Peyer's patch (tissue), 4 donors: ENCODE measurements around the gene AGAP3. TPM values are rescaled to one million over a fixed set of nuclear protein-coding genes. Genes with fewer than 3 reads are reported as not detected.

Source experiments
- DNase-seq, 3 donors: peaks; one replicate each; pipeline ENCODE4 v3.0.0-alpha.2; 2017 to 2019
- H3K27ac ChIP-seq, 4 donors: fragments of 200-600 bp; sonication (generic); one replicate each; pipeline ENCODE4 v1.5.1; 2016 to 2019
- H3K27me3 ChIP-seq, 2 donors: fragments of 200-600 bp; sonication (generic); one replicate each; pipeline ENCODE4 v1.5.1; 2019
- H3K36me3 ChIP-seq, 3 donors: fragments of 200-600 bp; sonication (generic); one replicate each; pipeline ENCODE4 v1.5.1; 2016 to 2019
- H3K4me1 ChIP-seq, 4 donors: fragments of 200-600 bp; sonication (generic); one replicate each; pipeline ENCODE4 v1.5.1; 2016 to 2019
- H3K4me3 ChIP-seq, 4 donors: fragments of 200-600 bp; sonication (generic); 1 replicate in 3 of 4; 2 replicates in 1 of 4; pipeline ENCODE4 v1.5.1; 2016 to 2019; ENCODE audit warnings: mild to moderate bottlenecking in 1 of 4
- H3K9me3 ChIP-seq, 4 donors: fragments of 200-600 bp; sonication (generic); one replicate each; pipeline ENCODE4 v1.5.1; 2016 to 2019; ENCODE audit warnings: mild to moderate bottlenecking in 1 of 4
- POLR2A ChIP-seq, 2 donors: fragments of 450-650 bp; IDR thresholded peaks; one replicate each; pipeline ENCODE4 v1.5.1; 2017; ENCODE audit warnings: antibody characterized with exemption in 2 of 2, mild to moderate bottlenecking in 2 of 2, moderate library complexity in 2 of 2
- total RNA-seq, 4 donors: library from RNA; depleted of rRNA; stranded (reverse); fragments of >200 nt; gene quantifications; one replicate each; pipeline ENCODE4 v1.1.0, GENCODE V29; 2016
- TF ChIP-seq, protein P1 (sequence below), 6 experiments: fragments of 450-650 bp in 4 of 6; fragments of 200-600 bp in 2 of 6; sonication (generic) in 1 of 6; IDR thresholded peaks; one replicate each; pipeline ENCODE4 v1.5.1; 2017 to 2019; ENCODE audit warnings: antibody characterized with exemption in 6 of 6, mild to moderate bottlenecking in 3 of 6, moderate library complexity in 1 of 6

Gene AGAP3
- total RNA-seq, 4 donors from 2014 or later: 91.6 to 123 (median 101) TPM

DNA sequence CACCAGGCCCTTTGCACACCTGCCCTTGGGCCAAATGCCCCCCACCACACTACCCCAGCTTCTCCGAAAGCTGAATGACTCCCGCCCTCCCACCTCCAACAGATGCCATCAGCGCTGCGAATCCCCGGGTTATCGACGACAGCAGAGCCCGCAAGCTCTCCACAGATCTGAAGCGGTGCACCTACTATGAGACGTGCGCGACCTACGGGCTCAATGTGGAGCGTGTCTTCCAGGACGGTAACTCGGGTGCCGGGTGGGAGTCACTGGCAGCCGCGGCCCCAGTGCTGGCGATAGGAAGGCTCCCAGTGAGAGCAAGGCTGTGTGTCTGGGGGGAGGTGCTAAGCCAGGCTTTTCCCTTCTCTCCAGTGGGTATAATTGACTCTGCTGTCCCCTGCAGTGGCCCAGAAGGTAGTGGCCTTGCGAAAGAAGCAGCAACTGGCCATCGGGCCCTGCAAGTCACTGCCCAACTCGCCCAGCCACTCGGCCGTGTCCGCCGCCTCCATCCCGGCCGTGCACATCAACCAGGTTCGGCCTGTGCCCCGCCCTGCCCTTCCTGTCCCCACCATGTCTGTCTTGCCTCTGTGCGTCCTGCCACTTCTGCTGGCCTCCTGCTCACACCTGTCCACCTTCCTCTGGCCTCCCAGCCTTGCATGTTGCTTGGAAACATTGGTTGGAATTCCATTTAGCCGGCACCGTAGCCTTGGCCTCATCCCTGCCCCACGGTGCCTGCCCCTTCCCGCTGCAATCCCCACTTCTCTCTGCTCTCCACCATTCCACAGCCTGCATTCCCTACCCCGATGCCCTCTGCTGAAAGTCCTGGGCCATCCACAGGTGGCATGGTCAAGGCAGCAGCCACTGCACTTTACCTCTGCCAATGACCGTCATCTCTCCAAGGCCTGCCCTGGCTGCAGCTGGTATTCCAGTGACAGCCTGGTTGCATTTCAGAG, 32.1 kb downstream of the AGAP3 start:
- no peaks in the 10 kb centered on the region for H3K27me3 ChIP-seq
- H3K4me1 ChIP-seq: peaks cover 0 to 17% (median 4%) of the 10 kb centered on the region in 4 donors
- H3K4me3 ChIP-seq: no peak overlapping the region
- no peaks in the 10 kb centered on the region for H3K9me3 ChIP-seq
- DNase-seq: no peak
- H3K27ac ChIP-seq: no peak overlapping the region
- H3K36me3 ChIP-seq: peaks cover 0 to 58% (median 0%) of the 10 kb centered on the region in 3 donors
- TF ChIP-seq, protein P1, sequence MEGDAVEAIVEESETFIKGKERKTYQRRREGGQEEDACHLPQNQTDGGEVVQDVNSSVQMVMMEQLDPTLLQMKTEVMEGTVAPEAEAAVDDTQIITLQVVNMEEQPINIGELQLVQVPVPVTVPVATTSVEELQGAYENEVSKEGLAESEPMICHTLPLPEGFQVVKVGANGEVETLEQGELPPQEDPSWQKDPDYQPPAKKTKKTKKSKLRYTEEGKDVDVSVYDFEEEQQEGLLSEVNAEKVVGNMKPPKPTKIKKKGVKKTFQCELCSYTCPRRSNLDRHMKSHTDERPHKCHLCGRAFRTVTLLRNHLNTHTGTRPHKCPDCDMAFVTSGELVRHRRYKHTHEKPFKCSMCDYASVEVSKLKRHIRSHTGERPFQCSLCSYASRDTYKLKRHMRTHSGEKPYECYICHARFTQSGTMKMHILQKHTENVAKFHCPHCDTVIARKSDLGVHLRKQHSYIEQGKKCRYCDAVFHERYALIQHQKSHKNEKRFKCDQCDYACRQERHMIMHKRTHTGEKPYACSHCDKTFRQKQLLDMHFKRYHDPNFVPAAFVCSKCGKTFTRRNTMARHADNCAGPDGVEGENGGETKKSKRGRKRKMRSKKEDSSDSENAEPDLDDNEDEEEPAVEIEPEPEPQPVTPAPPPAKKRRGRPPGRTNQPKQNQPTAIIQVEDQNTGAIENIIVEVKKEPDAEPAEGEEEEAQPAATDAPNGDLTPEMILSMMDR (IDR thresholded peaks at IDR 0.05): no peak
- TF ChIP-seq POLR2A (IDR thresholded peaks at IDR 0.05): no peak

DNA sequence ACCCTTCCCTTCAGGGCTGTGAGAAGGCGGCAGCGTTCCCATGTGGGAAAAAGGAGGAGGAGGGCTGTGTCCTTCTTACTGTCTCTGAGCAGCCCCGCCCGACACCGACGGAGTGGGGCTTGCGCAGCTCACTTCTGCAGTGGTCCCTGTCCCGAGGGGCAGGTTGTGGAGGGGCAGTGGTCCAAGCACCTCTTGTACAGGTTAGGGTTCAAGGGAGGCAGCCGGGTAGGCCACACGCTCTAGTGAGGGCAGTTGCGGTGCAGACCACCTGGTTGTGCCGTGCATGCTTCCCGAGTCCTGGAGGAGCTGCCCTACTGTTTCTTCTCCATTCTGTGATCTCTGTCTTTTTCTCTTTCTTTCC, 32.8 kb downstream of the AGAP3 start:
- DNase-seq: no peak
- Histone ChIP-seq H3K4me1 (peaks cover 0 to 11% (median 3%) of the 10 kb centered on the region in 4 donors), H3K36me3 (peaks cover 0 to 62% (median 0%) of the 10 kb centered on the region in 3 donors), H3K4me3 (no peak overlapping the region), H3K27me3 (no peaks in the 10 kb centered on the region), H3K9me3 (no peaks in the 10 kb centered on the region), H3K27ac (no peak overlapping the region)
- no peak for TF ChIP-seq POLR2A (IDR thresholded peaks at IDR 0.05)
- TF ChIP-seq, protein P1 (IDR thresholded peaks at IDR 0.05): no peak

DNA sequence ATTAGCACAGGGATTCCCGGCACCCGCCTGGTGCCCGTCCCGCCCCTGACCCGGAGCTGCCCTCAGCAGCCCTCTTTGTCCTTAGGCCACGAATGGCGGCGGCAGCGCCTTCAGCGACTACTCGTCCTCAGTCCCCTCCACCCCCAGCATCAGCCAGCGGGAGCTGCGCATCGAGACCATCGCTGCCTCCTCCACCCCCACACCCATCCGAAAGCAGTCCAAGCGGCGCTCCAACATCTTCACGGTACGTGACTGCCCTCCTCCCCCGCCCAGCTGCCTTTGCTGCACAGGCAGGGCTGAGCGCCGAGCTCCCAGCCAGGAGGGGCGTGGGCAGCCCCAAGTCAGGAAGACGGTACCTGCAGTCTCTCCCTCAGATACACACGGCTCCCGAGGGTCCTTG, 33.6 kb downstream of the AGAP3 start:
- Histone ChIP-seq H3K27ac (no peak overlapping the region), H3K4me3 (no peak overlapping the region), H3K9me3 (no peaks in the 10 kb centered on the region), H3K36me3 (peaks cover 0 to 70% (median 0%) of the 10 kb centered on the region in 3 donors), H3K4me1 (peaks cover 0 to 8% (median 1%) of the 10 kb centered on the region in 4 donors), H3K27me3 (no peaks in the 10 kb centered on the region)
- no peak for DNase-seq
- TF ChIP-seq POLR2A (IDR thresholded peaks at IDR 0.05): no peak
- TF ChIP-seq, protein P1 (IDR thresholded peaks at IDR 0.05): no peak

DNA sequence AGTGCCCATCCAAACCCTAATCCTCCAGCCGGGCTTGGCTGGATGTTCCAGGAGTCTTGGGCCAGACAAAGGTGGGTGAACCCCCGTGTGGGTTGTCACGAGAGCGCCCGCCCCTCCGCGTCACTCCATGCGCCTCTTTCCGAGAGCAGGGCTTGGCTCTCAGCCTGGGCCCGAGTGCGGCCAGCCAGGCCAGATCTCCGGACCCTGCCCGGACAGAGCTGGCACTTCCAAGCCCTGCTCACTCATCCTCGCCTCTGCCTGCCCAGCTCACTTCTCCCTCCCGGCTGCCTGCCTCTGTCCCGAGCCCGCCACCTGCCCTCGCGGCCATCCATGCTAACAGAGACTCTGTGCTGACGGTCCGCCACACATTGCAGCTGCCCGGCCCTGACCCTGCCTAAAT, 34.6 kb downstream of the AGAP3 start:
- H3K9me3 ChIP-seq: no peaks in the 10 kb centered on the region
- no peak for DNase-seq
- no peaks in the 10 kb centered on the region for H3K27me3 ChIP-seq
- H3K36me3 ChIP-seq: peaks cover 0 to 73% (median 0%) of the 10 kb centered on the region in 3 donors
- no peak overlapping the region for H3K27ac ChIP-seq
- H3K4me3 ChIP-seq: no peak overlapping the region
- H3K4me1 ChIP-seq: peaks cover 0 to 12% (median 0%) of the 10 kb centered on the region in 4 donors
- TF ChIP-seq, protein P1 (IDR thresholded peaks at IDR 0.05): no peak
- no peak for TF ChIP-seq POLR2A (IDR thresholded peaks at IDR 0.05)

DNA sequence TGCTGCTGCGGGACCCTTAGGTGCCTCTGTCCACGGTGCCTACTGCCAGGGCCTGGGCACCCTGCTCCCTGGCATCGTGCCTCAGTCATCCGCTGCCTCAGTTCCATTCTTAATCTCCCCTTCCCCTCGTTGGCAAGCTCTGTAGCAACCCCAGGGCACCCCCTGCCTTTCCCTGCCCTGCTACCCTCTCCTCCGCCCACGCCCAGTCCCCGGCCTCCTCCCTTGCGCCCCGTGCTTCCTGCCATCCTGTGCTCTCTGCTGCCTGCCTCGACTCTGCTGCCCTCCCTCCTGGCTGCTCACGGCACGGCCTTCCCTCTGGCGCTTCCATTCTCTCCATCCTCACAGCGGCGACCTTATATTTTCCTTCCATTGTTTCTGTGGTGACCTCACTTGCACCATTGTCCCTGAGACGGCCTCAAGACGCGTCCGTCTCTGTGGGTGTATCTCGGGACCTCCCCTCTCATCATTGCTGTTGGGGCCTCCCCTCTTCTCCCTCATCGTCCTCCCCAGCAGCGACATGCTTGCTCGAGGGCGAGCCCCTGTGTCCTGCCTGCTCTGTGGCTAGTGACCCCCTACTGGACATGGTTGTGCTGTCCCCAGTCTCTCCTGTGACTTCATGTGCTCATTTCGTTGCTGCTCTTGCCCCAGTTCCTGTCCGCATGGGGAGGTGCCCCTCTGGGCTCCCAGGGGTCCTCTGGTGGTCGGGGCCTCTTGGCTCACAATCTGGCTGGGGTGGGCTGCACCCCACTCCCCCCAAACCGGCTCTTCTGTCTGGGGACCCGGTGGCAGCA, 35.3 kb downstream of the AGAP3 start:
- Histone ChIP-seq H3K36me3 (peaks cover 0 to 73% (median 0%) of the 10 kb centered on the region in 3 donors), H3K27ac (no peak overlapping the region), H3K4me1 (peaks cover 0 to 18% (median 0%) of the 10 kb centered on the region in 4 donors), H3K4me3 (no peak overlapping the region), H3K9me3 (no peaks in the 10 kb centered on the region), H3K27me3 (no peaks in the 10 kb centered on the region)
- TF ChIP-seq POLR2A (IDR thresholded peaks at IDR 0.05): no peak
- TF ChIP-seq, protein P1 (IDR thresholded peaks at IDR 0.05): no peak
- DNase-seq: no peak
